Stomach smooth muscle (tissue), 2 donors: ENCODE results near the gene CBLN2.

Source experiments
- H3K27ac ChIP-seq: one replicate; pipeline ENCODE4 v1.7.0; 2013; ENCODE audit warnings: mild to moderate bottlenecking, low read length, inconsistent platforms
- H3K27me3 ChIP-seq, 2 donors: one replicate each; pipeline ENCODE4 v1.7.0; 2013; ENCODE audit warnings: low read length in 2 of 2; ENCODE audit not compliant: insufficient read depth in 2 of 2, control insufficient read depth in 1 of 2
- H3K36me3 ChIP-seq, 2 donors: one replicate each; pipeline ENCODE4 v1.7.0; 2013; ENCODE audit warnings: low read length in 2 of 2; ENCODE audit not compliant: control insufficient read depth in 2 of 2, insufficient read depth in 2 of 2
- H3K4me1 ChIP-seq: one replicate; pipeline ENCODE4 v1.7.0; 2013; ENCODE audit warnings: low read length; ENCODE audit not compliant: control insufficient read depth, insufficient read depth
- H3K4me3 ChIP-seq, 2 donors: one replicate each; pipeline ENCODE4 v1.7.0; 2013; ENCODE audit warnings: low read length in 2 of 2
- H3K9ac ChIP-seq, 2 donors: one replicate each; pipeline ENCODE4 v1.7.0; 2013; ENCODE audit warnings: low read length in 2 of 2, mild to moderate bottlenecking in 1 of 2
- H3K9me3 ChIP-seq, 2 donors: one replicate each; pipeline ENCODE4 v1.7.0; 2013; ENCODE audit warnings: low read length in 2 of 2; ENCODE audit not compliant: control insufficient read depth in 2 of 2
- donor health status: healthy.
- donor health status: Pancreatic carcinoma.

CBLN2 gene

GRCh38 chr18:72544092-72544886, at the start of gene CBLN2:
TSS of gene CBLN2 (minus strand) at chr18:72544342. CDS start at chr18:72542160, 2,182 bp downstream.
- Histone ChIP-seq H3K36me3 (no peaks in the 10 kb centered on the region), H3K27ac (no peak within 1 kb of the TSS), H3K9ac (no peak within 1 kb of the TSS), H3K4me3 (peak within 1 kb of the TSS; percentile 49 to 54), H3K4me1 (peaks cover 9% of the 10 kb centered on the region), H3K9me3 (no peaks in the 10 kb centered on the region), H3K27me3 (peaks cover 5 to 30% of the 10 kb centered on the region in 2 donors)

GRCh38 chr18:72588360-72588759, 44.2 kb upstream of the CBLN2 start:
- no peaks in the 10 kb centered on the region for H3K9me3 ChIP-seq
- no peaks in the 10 kb centered on the region for H3K4me1 ChIP-seq
- H3K4me3 ChIP-seq: no peak overlapping the region
- no peaks in the 10 kb centered on the region for H3K27me3 ChIP-seq
- H3K36me3 ChIP-seq: no peaks in the 10 kb centered on the region
- H3K9ac ChIP-seq: no peak overlapping the region
- H3K27ac ChIP-seq: no peak overlapping the region

GRCh38 chr18:72584787-72585186, 40.6 kb upstream of the CBLN2 start:
- Histone ChIP-seq H3K27me3 (no peaks in the 10 kb centered on the region), H3K27ac (no peak overlapping the region), H3K9ac (no peak overlapping the region), H3K4me1 (no peaks in the 10 kb centered on the region), H3K4me3 (no peak overlapping the region), H3K36me3 (no peaks in the 10 kb centered on the region), H3K9me3 (no peaks in the 10 kb centered on the region)

GRCh38 chr18:72581976-72582375, 37.8 kb upstream of the CBLN2 start:
- no peaks in the 10 kb centered on the region for H3K4me1 ChIP-seq
- no peak overlapping the region for H3K4me3 ChIP-seq
- no peaks in the 10 kb centered on the region for H3K9me3 ChIP-seq
- no peaks in the 10 kb centered on the region for H3K27me3 ChIP-seq
- H3K27ac ChIP-seq: no peak overlapping the region
- no peaks in the 10 kb centered on the region for H3K36me3 ChIP-seq
- no peak overlapping the region for H3K9ac ChIP-seq

- no peak overlapping the region for H3K27ac ChIP-seq
- no peaks in the 10 kb centered on the region for H3K9me3 ChIP-seq
- no peak overlapping the region for H3K9ac ChIP-seq
- H3K27me3 ChIP-seq: no peaks in the 10 kb centered on the region
- no peaks in the 10 kb centered on the region for H3K4me1 ChIP-seq
- no peaks in the 10 kb centered on the region for H3K36me3 ChIP-seq
- H3K4me3 ChIP-seq: no peak overlapping the region
Measured at GRCh38 chr18:72572896-72573295, 28.8 kb upstream of the CBLN2 start.

- peaks cover 0 to 4% of the 10 kb centered on the region in 2 donors for H3K9me3 ChIP-seq
- H3K27ac ChIP-seq: no peak overlapping the region
- no peak overlapping the region for H3K4me3 ChIP-seq
- H3K36me3 ChIP-seq: no peaks in the 10 kb centered on the region
- no peak overlapping the region for H3K9ac ChIP-seq
- H3K27me3 ChIP-seq: no peaks in the 10 kb centered on the region
- H3K4me1 ChIP-seq: no peaks in the 10 kb centered on the region
Measured at GRCh38 chr18:72566290-72566689, 22.1 kb upstream of the CBLN2 start.

- no peaks in the 10 kb centered on the region for H3K4me1 ChIP-seq
- no peak overlapping the region for H3K9ac ChIP-seq
- H3K36me3 ChIP-seq: no peaks in the 10 kb centered on the region
- no peak overlapping the region for H3K4me3 ChIP-seq
- no peak overlapping the region for H3K27ac ChIP-seq
- no peaks in the 10 kb centered on the region for H3K27me3 ChIP-seq
- no peaks in the 10 kb centered on the region for H3K9me3 ChIP-seq
Measured at GRCh38 chr18:72555968-72556367, 11.8 kb upstream of the CBLN2 start.

GRCh38 chr18:72555101-72555500, 11.0 kb upstream of the CBLN2 start:
- H3K4me1 ChIP-seq: no peaks in the 10 kb centered on the region
- no peak overlapping the region for H3K27ac ChIP-seq
- no peaks in the 10 kb centered on the region for H3K36me3 ChIP-seq
- no peak overlapping the region for H3K4me3 ChIP-seq
- no peaks in the 10 kb centered on the region for H3K9me3 ChIP-seq
- no peaks in the 10 kb centered on the region for H3K27me3 ChIP-seq
- no peak overlapping the region for H3K9ac ChIP-seq

- Histone ChIP-seq H3K9me3 (no peaks in the 10 kb centered on the region), H3K9ac (no peak overlapping the region), H3K27me3 (peaks cover 7 to 33% of the 10 kb centered on the region in 2 donors), H3K4me1 (peaks cover 9% of the 10 kb centered on the region), H3K36me3 (no peaks in the 10 kb centered on the region), H3K4me3 (peak overlapping the region; percentile 49 to 54), H3K27ac (no peak overlapping the region)
Measured at GRCh38 chr18:72543357-72544055, 636 bp downstream of the CBLN2 start.

GRCh38 chr18:72542984-72543356, 1.2 kb downstream of the CBLN2 start:
- no peak overlapping the region for H3K9ac ChIP-seq
- H3K4me1 ChIP-seq: peaks cover 9% of the 10 kb centered on the region
- peak overlapping the region; percentile 9 to 54 for H3K4me3 ChIP-seq
- H3K27ac ChIP-seq: no peak overlapping the region
- H3K27me3 ChIP-seq: peaks cover 11 to 33% of the 10 kb centered on the region in 2 donors
- no peaks in the 10 kb centered on the region for H3K9me3 ChIP-seq
- H3K36me3 ChIP-seq: no peaks in the 10 kb centered on the region

GRCh38 chr18:72542342-72542741, 1.8 kb downstream of the CBLN2 start:
- H3K9ac ChIP-seq: no peak overlapping the region
- H3K4me3 ChIP-seq: peak overlapping the region in 1 of 2 donors; percentile 22
- H3K27ac ChIP-seq: no peak overlapping the region
- peaks cover 11 to 33% of the 10 kb centered on the region in 2 donors for H3K27me3 ChIP-seq
- H3K4me1 ChIP-seq: peaks cover 9% of the 10 kb centered on the region
- no peaks in the 10 kb centered on the region for H3K9me3 ChIP-seq
- no peaks in the 10 kb centered on the region for H3K36me3 ChIP-seq
